Left ventricle myocardium inferior (tissue), 1 donor: ENCODE results near the gene DCHS2. TPM values are rescaled to one million over a fixed set of nuclear protein-coding genes. Genes with fewer than 3 reads are reported as not detected.

Source experiments
- DNase-seq: peaks from one replicate; pipeline ENCODE4 v3.0.0-alpha.2; 2020
- H3K27ac ChIP-seq: fragments of 200-600 bp; replicated peaks from 2 replicates; pipeline ENCODE4 v1.8.0; 2021
- H3K27me3 ChIP-seq: fragments of 200-600 bp; 2 replicates; pipeline ENCODE4 v1.8.0; 2021; ENCODE audit warnings: low read depth
- H3K36me3 ChIP-seq: fragments of 200-600 bp; 2 replicates; pipeline ENCODE4 v1.8.0; 2021
- H3K4me1 ChIP-seq: fragments of 200-600 bp; 2 replicates; pipeline ENCODE4 v1.8.0; 2021
- H3K4me3 ChIP-seq: fragments of 200-600 bp; 2 replicates; pipeline ENCODE4 v1.8.0; 2021; ENCODE audit warnings: mild to moderate bottlenecking, moderate library complexity
- H3K9me3 ChIP-seq: fragments of 200-600 bp; replicated peaks from 2 replicates; pipeline ENCODE4 v1.8.0; 2021
- CTCF ChIP-seq: fragments of 200-600 bp; IDR thresholded peaks from 2 replicates; pipeline ENCODE4 v1.8.0; 2021; ENCODE audit warnings: antibody characterized with exemption, mild to moderate bottlenecking, borderline replicate concordance
- intact Hi-C: fragments of 100-400 bp; cut with micrococcal nuclease; formaldehyde crosslinking; loops from one replicate; pipeline ENCODE4 v1.11.0; 2022
- total RNA-seq: library from RNA; stranded (reverse); fragmentation: NEBNext Ultra II Directional; extraction: Animal tissue kit (Norgen Biotek cat#: 25700); gene quantifications from one replicate; pipeline ENCODE4 v1.2.1, GENCODE V29; 2021
- donor health status: DM: no; HTN: yes; CAD: no; lungs with severe emphysema.

The DCHS2 gene
- total RNA-seq, 1 donor from 2014 or later: not detected

GRCh38 chr4:154441982-154442381 is 49.6 kb downstream of the DCHS2 start:
- DNase-seq: no peak
- Histone ChIP-seq H3K9me3 (no peaks in the 10 kb centered on the region), H3K36me3 (no peaks in the 10 kb centered on the region), H3K27ac (no peak overlapping the region), H3K4me3 (no peak overlapping the region), H3K4me1 (no peaks in the 10 kb centered on the region), H3K27me3 (no peaks in the 10 kb centered on the region)
- no peak for TF ChIP-seq CTCF
- intact Hi-C loops: no loop called here

- Histone ChIP-seq H3K27ac (no peak overlapping the region), H3K27me3 (no peaks in the 10 kb centered on the region), H3K36me3 (no peaks in the 10 kb centered on the region), H3K4me1 (no peaks in the 10 kb centered on the region), H3K4me3 (no peak overlapping the region), H3K9me3 (no peaks in the 10 kb centered on the region)
- intact Hi-C loops: no loop called here
- TF ChIP-seq CTCF: no peak
- DNase-seq: no peak
Measured at GRCh38 chr4:154441124-154441523, 50.5 kb downstream of the DCHS2 start.

GRCh38 chr4:154439224-154439623 is 52.4 kb downstream of the DCHS2 start:
- no peaks in the 10 kb centered on the region for H3K27me3 ChIP-seq
- intact Hi-C loops: no loop called here
- TF ChIP-seq CTCF: no peak
- no peaks in the 10 kb centered on the region for H3K4me1 ChIP-seq
- no peak for DNase-seq
- no peak overlapping the region for H3K27ac ChIP-seq
- no peaks in the 10 kb centered on the region for H3K36me3 ChIP-seq
- H3K9me3 ChIP-seq: no peaks in the 10 kb centered on the region
- H3K4me3 ChIP-seq: no peak overlapping the region

- intact Hi-C loops: no loop called here
- no peak overlapping the region for H3K4me3 ChIP-seq
- no peaks in the 10 kb centered on the region for H3K27me3 ChIP-seq
- H3K9me3 ChIP-seq: no peaks in the 10 kb centered on the region
- H3K4me1 ChIP-seq: no peaks in the 10 kb centered on the region
- H3K36me3 ChIP-seq: no peaks in the 10 kb centered on the region
- H3K27ac ChIP-seq: no peak overlapping the region
- DNase-seq: no peak
- no peak for TF ChIP-seq CTCF
Measured at GRCh38 chr4:154435895-154436294, 55.7 kb downstream of the DCHS2 start.

GRCh38 chr4:154433543-154433942 is 58.1 kb downstream of the DCHS2 start:
- TF ChIP-seq CTCF: no peak
- H3K36me3 ChIP-seq: no peaks in the 10 kb centered on the region
- no peak overlapping the region for H3K27ac ChIP-seq
- no peaks in the 10 kb centered on the region for H3K4me1 ChIP-seq
- no peaks in the 10 kb centered on the region for H3K27me3 ChIP-seq
- intact Hi-C loops: no loop called here
- no peak overlapping the region for H3K4me3 ChIP-seq
- no peak for DNase-seq
- H3K9me3 ChIP-seq: no peaks in the 10 kb centered on the region

- no peak for TF ChIP-seq CTCF
- no peaks in the 10 kb centered on the region for H3K36me3 ChIP-seq
- no peaks in the 10 kb centered on the region for H3K4me1 ChIP-seq
- no peak for DNase-seq
- H3K4me3 ChIP-seq: no peak overlapping the region
- no peaks in the 10 kb centered on the region for H3K9me3 ChIP-seq
- no peaks in the 10 kb centered on the region for H3K27me3 ChIP-seq
- intact Hi-C loops: no loop called here
- H3K27ac ChIP-seq: no peak overlapping the region
Measured at GRCh38 chr4:154429176-154429575, 62.4 kb downstream of the DCHS2 start.
